ENCODE results near the gene NRG3. TPM values are rescaled to one million over a fixed set of nuclear protein-coding genes. Genes with fewer than 3 reads are reported as not detected.

The NRG3 gene
- total RNA-seq, 2 experiments from 2014 or later = not detected

- TF ChIP-seq CTCF (conservative IDR thresholded peaks at IDR 0.05; ENCODE audit: low read length) (no peak), EZH2phosphoT487 (IDR thresholded peaks at IDR 0.05; ENCODE audit: borderline replicate concordance, low read depth, low read length) (no peak)
- ChIA-PET CTCF (ENCODE audit: unreplicated experiment) (no interaction called here), POLR2A (interaction anchor here (0.6 kb wide), 1 partner anchor 39 kb away, joined by 3 read pairs; no protein-coding TSS in a partner anchor)
Measured at GRCh38 chr10:81905161-81905560, 30.2 kb downstream of the NRG3 start.

GRCh38 chr10:81909453-81909852 is 34.5 kb downstream of the NRG3 start:
- no peaks in the 10 kb centered on the region for H3K36me3 ChIP-seq (ENCODE audit: insufficient read depth, low read length)
- no peak for TF ChIP-seq EZH2phosphoT487 (IDR thresholded peaks at IDR 0.05; ENCODE audit: borderline replicate concordance, low read depth, low read length)
- TF ChIP-seq CTCF (conservative IDR thresholded peaks at IDR 0.05; ENCODE audit: low read length) = no peak
- DNase-seq (ENCODE audit: low spot score) = no peak
- no TSS peak for BruUV-seq (replicated peaks)
- intact Hi-C loops (cut with micrococcal nuclease; ENCODE audit: unreplicated experiment) = no loop called here
- no peaks in the 10 kb centered on the region for H4K20me1 ChIP-seq (ENCODE audit: insufficient read depth, low read length)
- no peaks in the 10 kb centered on the region for H3K4me1 ChIP-seq (ENCODE audit: insufficient read depth, low read length, poor library complexity, severe bottlenecking)
- H3K4me3 ChIP-seq (ENCODE audit: low read depth, low read length, poor library complexity, severe bottlenecking) = no peak overlapping the region
- H3K27ac ChIP-seq (ENCODE audit: low read depth, low read length, poor library complexity, severe bottlenecking) = no peak overlapping the region
- H3K79me2 ChIP-seq (ENCODE audit: insufficient read depth, low read depth, low read length) = no peaks in the 10 kb centered on the region
- H3K9me2 ChIP-seq (ENCODE audit: insufficient read depth, low read length) = no peaks in the 10 kb centered on the region
- H3K4me2 ChIP-seq (ENCODE audit: low read length) = no peak overlapping the region
- no peak overlapping the region for H2AFZ ChIP-seq (ENCODE audit: low read length)
- POLR2A ChIA-PET = no interaction called here
- no peaks in the 10 kb centered on the region for H3K9me3 ChIP-seq (ENCODE audit: low read length)
- CTCF ChIA-PET (ENCODE audit: unreplicated experiment) = no interaction called here

More at GRCh38 chr10:81905161-81905560, 30.2 kb downstream of the NRG3 start:
- Histone ChIP-seq H3K9me3 (ENCODE audit: low read length) (no peaks in the 10 kb centered on the region), H4K20me1 (ENCODE audit: insufficient read depth, low read length) (no peaks in the 10 kb centered on the region), H3K27ac (ENCODE audit: low read depth, low read length, poor library complexity, severe bottlenecking) (no peak overlapping the region), H3K4me3 (ENCODE audit: low read depth, low read length, poor library complexity, severe bottlenecking) (no peak overlapping the region), H3K9me2 (ENCODE audit: insufficient read depth, low read length) (no peaks in the 10 kb centered on the region), H3K4me1 (ENCODE audit: insufficient read depth, low read length, poor library complexity, severe bottlenecking) (no peaks in the 10 kb centered on the region), H3K36me3 (ENCODE audit: insufficient read depth, low read length) (no peaks in the 10 kb centered on the region), H2AFZ (ENCODE audit: low read length) (no peak overlapping the region), H3K79me2 (ENCODE audit: insufficient read depth, low read depth, low read length) (no peaks in the 10 kb centered on the region), H3K4me2 (ENCODE audit: low read length) (no peak overlapping the region)
- intact Hi-C loops (cut with micrococcal nuclease; ENCODE audit: unreplicated experiment) = no loop called here
- BruUV-seq (replicated peaks) = no TSS peak
- DNase-seq (ENCODE audit: low spot score) = no peak

GRCh38 chr10:81911328-81911727 is 36.3 kb downstream of the NRG3 start:
- Histone ChIP-seq H3K27ac (ENCODE audit: low read depth, low read length, poor library complexity, severe bottlenecking) (no peak overlapping the region), H4K20me1 (ENCODE audit: insufficient read depth, low read length) (no peaks in the 10 kb centered on the region), H3K4me3 (ENCODE audit: low read depth, low read length, poor library complexity, severe bottlenecking) (no peak overlapping the region), H3K4me2 (ENCODE audit: low read length) (no peak overlapping the region), H3K4me1 (ENCODE audit: insufficient read depth, low read length, poor library complexity, severe bottlenecking) (no peaks in the 10 kb centered on the region), H3K9me2 (ENCODE audit: insufficient read depth, low read length) (no peaks in the 10 kb centered on the region), H3K79me2 (ENCODE audit: insufficient read depth, low read depth, low read length) (no peaks in the 10 kb centered on the region), H2AFZ (ENCODE audit: low read length) (no peak overlapping the region), H3K36me3 (ENCODE audit: insufficient read depth, low read length) (no peaks in the 10 kb centered on the region), H3K9me3 (ENCODE audit: low read length) (no peaks in the 10 kb centered on the region)
- BruUV-seq (replicated peaks) = no TSS peak
- TF ChIP-seq CTCF (conservative IDR thresholded peaks at IDR 0.05; ENCODE audit: low read length) = no peak
- TF ChIP-seq EZH2phosphoT487 (IDR thresholded peaks at IDR 0.05; ENCODE audit: borderline replicate concordance, low read depth, low read length) = no peak
- intact Hi-C loops (cut with micrococcal nuclease; ENCODE audit: unreplicated experiment) = no loop called here
- ChIA-PET CTCF (ENCODE audit: unreplicated experiment) (no interaction called here), POLR2A (no interaction called here)
- DNase-seq (ENCODE audit: low spot score) = no peak
